GM21528 (cell line): ENCODE results near the gene JAM3.

Experiments used
- ATAC-seq: cut with Tn5 transposase; IDR thresholded peaks from one replicate; pipeline ENCODE4 v1.9.1; 2021; ENCODE audit warnings: mild to moderate bottlenecking, moderate library complexity; ENCODE audit not compliant: unreplicated experiment, low FRiP score

Gene JAM3

DNA sequence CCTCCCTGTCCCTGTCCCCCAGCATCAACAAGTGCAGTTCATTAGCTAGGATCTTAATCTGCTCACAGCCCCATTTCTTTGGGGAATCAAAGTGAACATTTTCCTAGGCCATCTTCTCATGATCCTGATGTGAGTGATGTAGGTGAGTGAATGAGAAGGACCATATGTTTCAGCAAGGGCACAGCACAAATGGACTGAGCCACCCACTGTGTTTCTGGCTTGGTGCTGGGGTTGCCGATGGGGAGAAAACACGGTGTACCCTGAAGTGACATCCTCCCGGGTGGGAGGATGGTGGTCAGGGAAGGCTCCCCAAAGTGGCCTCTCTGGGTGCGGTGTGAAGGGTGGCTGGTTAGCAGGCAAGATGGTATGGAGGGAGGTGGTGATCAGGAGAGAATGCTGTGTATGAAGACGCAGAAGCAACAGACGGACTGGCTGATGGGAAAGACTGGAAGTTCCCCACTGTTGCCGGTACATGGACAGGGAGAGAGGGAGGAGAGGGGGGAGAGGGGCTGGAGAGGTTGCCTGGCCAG lies 72.2 kb downstream of the JAM3 start:
- ATAC-seq = no peak

DNA sequence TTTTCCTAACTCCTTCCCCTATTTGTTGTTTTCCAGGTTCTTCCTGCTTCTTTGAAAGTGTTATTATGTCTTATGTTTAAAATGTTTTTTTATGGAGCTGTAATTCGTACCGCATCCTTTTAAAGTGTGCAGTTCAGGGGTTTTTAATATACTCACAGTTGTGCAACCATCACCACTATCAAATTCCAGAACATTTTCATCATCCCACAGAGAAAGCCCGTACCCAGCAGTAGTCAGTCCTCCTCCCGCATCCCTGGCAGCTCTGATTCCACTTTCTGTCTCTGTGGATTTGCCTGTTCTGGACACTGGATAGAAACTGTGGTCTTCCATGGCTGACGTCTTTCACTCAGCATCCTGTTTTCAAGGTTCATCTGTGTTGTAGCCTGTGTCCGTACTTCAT lies 73.7 kb downstream of the JAM3 start:
- no peak for ATAC-seq

DNA sequence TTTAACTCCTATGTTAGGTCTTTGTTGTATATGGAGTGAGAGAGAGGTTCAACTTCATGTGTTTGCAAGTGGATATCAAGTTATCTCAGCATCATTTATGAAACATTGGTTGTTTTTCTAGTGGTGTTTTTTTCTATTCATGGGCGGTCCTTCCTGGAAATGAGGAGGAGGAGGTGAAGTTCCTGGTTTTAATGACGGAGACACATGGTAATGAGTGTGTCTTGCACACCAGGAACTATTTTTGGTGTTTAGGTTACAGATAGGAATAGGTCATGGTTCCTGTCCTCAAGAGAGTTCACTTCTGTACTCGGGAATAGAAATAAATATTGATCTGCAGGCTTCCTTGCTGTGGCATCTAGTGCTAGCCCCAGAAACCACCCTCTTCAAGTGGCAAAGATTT lies 74.9 kb downstream of the JAM3 start:
- no peak for ATAC-seq

DNA sequence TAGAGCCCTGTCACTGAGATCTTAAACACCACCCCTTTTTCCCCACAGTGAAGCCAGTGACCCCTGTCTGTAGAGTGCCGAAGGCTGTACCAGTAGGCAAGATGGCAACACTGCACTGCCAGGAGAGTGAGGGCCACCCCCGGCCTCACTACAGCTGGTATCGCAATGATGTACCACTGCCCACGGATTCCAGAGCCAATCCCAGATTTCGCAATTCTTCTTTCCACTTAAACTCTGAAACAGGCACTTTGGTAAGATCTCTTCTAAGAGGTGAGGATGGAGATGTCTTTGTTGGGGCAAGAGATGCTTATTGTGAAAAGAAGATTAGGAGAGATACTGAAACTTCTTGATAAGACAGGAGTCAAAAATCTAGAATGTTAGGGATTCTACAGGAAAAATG lies 75.9 kb downstream of the JAM3 start:
- no peak for ATAC-seq

DNA sequence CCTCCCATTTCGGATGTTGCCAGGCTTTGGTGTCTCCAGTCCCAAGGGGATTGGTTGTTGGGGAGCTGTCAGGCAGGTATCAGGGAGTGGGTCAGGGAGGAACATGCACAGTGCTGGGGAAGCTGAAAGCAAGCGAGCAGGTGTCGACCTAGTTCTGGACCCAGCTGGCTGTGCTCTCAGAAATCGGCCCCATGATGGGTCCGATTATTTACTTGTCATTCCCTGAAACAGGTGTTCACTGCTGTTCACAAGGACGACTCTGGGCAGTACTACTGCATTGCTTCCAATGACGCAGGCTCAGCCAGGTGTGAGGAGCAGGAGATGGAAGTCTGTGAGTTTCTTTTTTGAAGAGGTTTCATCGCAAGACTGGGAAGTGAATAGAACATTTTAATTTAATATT lies 76.8 kb downstream of the JAM3 start:
- ATAC-seq = no peak

DNA sequence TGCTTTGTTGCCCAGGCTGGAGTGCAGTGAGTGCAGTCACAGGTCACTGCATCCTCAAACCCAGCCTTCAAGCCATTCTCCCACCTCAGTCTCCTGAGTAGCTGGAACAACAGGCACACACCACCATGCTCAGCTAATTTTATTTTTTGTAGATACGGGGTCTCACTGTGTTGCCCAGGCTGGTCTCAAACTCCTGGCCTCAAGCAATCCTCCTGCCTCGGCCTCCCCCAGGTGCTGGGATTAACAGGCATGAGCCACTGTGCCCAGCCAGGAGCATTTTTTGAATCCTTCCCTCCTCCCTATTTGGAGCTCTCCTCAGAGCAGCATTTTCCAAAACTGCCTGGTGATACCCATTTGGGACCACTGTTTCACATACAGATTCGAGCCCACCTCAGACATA lies 77.7 kb downstream of the JAM3 start:
- no peak for ATAC-seq

DNA sequence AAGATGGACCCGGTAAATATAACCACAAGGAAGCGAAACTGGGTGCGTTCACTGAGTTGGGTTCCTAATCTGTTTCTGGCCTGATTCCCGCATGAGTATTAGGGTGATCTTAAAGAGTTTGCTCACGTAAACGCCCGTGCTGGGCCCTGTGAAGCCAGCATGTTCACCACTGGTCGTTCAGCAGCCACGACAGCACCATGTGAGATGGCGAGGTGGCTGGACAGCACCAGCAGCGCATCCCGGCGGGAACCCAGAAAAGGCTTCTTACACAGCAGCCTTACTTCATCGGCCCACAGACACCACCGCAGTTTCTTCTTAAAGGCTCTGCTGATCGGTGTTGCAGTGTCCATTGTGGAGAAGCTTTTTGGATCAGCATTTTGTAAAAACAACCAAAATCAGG lies 80.5 kb downstream of the JAM3 start:
- ATAC-seq = no peak

DNA sequence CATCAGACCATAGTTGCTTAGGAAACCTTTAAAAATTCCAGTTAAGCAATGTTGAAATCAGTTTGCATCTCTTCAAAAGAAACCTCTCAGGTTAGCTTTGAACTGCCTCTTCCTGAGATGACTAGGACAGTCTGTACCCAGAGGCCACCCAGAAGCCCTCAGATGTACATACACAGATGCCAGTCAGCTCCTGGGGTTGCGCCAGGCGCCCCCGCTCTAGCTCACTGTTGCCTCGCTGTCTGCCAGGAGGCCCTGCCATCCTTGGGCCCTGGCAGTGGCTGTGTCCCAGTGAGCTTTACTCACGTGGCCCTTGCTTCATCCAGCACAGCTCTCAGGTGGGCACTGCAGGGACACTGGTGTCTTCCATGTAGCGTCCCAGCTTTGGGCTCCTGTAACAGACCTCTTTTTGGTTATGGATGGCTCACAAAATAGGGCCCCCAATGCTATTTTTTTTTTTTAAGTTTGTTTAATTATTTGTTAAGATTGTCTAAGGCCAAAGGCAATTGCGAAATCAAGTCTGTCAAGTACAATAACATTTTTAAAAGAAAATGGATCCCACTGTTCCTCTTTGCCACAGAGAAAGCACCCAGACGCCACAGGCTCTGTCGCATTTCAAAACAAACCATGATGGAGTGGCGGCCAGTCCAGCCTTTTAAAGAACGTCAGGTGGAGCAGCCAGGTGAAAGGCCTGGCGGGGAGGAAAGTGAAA lies 81.5 kb downstream of the JAM3 start:
- ATAC-seq = no peak

DNA sequence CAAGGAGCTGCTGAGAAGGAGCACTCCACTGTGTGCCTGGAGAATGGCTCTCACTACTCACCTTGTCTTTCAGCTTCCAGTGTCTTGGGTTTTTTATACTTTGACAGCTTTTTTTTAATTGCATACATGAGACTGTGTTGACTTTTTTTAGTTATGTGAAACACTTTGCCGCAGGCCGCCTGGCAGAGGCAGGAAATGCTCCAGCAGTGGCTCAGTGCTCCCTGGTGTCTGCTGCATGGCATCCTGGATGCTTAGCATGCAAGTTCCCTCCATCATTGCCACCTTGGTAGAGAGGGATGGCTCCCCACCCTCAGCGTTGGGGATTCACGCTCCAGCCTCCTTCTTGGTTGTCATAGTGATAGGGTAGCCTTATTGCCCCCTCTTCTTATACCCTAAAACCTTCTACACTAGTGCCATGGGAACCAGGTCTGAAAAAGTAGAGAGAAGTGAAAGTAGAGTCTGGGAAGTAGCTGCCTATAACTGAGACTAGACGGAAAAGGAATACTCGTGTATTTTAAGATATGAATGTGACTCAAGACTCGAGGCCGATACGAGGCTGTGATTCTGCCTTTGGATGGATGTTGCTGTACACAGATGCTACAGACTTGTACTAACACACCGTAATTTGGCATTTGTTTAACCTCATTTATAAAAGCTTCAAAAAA lies 82.3 kb downstream of the JAM3 start:
- ATAC-seq = no peak

DNA sequence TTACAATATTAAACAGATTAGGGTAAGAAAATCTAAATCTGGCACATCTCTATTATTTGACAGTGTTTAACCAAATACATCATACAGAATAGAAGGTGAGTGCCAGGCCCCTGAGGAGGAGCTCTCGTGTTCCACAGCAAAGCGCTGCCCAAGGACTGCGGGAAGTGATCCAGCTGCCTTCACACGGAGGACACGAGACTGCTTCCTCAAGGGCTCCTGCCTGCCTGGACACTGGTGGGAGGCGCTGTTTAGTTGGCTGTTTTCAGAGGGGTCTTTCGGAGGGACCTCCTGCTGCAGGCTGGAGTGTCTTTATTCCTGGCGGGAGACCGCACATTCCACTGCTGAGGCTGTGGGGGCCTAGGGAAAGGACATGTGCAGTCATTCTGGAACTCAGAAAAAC lies 83.8 kb downstream of the JAM3 start:
- ATAC-seq = no peak

DNA sequence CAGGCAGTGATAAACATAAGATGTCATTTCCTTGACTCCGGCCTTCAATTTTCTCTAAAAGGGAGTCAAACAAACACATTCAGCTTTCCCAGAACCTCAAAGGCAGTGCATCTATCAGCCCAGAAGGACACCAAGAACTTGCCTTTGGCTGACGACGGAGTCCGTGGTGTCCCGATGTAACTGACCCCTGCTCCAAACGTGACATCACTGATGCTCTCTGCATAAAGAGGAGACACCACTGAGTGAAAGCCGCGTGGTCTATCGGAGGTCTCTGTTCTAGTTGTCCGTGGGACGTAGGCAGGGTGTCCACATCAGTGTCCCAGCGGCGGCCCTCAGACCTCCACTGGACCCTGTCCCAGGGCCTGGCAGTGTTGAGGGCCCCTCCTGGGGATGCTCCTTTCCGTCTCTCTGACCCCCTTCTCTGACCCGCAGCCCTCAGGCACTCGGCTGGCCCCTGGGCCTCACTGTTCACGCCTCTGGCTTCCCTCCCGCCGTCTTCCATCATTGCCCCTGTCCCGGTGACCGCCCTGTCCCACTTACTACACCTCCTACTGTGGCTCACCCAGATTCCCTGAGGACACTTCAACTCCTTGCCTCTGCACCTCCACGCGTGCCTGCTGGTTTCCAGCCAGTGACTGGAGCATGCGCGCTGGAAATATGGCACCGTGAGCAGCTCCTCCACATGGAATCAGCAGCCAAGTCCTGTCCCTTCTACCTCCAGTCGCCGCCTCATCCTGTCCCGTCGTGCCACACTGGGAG lies 84.5 kb downstream of the JAM3 start:
- ATAC-seq = no peak

DNA sequence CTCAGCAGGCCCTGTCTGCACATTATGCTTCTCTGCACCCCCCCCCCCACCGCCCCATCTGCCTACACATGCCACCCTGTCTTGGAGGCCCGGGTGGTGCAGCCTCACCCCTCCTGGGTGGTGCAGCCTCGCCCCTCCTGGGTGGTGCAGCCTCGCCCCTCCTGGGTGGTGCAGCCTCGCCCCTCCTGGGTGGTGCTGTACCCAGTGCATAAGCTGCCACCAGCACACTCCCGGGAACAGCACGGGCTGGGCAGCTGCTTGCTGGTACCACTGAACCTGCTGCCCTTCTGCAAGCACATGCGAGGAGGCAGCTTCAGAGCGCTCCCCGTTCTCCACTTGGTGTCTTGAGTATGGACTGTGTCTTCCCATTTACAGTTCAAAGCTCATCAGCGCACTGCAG lies 85.6 kb downstream of the JAM3 start:
- no peak for ATAC-seq

DNA sequence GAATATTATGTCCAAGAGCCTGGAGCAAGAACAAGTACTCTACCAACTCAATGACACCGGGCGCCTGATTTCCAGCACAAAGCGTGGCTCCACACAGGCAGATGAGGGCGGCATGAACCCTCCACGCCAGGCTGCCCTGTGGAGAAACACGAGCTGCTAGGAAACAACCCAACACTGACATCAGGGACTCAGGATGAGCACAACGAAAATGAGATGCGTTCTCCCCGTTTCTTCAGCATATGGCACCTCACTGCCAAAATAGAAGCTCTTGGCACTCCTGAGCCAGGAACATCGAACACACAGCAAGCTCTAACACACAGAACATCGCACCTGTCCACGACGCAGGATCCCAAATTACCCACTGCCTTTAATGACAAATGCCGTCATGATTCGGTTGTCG lies 86.6 kb downstream of the JAM3 start:
- ATAC-seq = no peak

DNA sequence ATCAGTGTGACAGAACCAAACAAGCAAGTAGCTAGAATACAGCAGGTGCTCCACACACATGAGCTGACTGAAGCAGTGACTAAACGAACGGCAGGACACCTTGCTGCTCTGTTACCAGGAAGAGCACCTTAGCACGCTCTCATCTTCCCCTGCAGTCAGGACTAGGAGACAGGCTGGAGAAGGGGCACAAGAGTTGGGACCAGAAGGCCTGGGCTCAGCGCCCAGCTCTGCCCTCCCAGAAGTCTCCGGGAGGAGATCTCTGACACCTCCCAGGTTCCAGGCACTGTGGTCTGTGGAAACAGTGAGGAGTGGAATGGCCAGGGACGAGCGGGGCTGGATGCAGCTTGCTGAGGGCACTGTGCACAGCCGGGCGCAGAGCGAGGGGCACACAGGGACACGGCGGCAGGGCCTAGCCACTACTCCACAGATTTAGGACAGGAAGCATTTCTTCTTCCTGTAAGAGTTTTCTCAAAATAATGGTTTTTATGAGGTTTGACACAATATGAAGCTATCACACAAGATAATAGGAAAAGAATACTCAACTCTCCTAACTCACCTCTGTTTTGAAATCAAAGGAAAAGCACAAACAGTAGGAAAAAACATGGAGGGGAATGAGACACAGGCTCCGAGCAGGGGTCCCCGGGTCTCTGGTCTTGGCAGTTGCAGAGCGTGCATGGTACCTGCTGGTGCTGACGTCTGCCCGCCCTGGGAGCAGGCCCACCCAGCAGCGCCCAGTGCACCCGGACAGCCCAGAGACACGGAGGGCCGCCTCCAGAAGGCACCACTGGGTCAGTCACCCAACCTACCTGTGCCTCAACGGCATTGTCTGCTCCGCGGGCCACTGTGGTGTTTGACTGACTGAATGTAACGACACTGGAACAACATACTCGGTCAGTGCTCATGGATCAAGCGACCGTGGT lies 87.3 kb downstream of the JAM3 start:
- no peak for ATAC-seq

DNA sequence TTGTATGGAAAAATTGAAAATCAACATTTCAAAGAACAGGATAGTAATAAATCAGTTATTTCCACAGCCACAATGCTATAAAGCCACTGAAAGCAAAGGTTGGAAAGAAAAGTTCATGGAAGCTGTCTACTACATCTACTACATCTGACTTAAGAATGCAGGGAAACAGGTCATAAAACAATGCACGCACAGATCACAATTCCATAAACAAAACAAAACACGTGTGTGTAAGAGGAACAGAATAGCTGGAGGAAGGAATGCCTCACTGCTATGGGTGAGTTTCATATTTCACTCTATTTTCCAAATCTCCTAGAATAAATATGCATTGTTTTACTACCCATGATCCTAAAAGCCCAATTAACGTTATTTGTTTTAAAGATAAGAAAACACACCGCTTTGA lies 88.6 kb downstream of the JAM3 start:
- ATAC-seq = no peak

DNA sequence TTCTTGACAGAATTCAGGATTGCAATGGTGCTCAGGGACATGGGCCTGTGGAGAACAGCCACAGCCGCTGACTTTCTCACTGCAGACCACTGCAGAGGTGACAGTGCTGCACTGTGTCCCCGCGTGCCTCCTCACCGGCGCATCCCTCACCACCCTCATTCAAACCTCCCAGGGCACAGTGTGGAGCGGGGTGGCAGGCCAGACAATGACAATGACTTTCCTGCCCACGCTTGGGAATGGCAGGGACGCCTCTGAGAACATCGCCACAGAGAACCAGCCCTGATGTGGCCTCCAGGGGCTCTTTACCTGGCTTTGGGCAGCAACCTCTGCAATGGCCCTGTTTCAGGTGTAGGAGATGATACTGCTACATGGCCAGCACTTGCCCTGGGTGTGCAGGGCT lies 89.2 kb downstream of the JAM3 start:
- ATAC-seq = no peak

DNA sequence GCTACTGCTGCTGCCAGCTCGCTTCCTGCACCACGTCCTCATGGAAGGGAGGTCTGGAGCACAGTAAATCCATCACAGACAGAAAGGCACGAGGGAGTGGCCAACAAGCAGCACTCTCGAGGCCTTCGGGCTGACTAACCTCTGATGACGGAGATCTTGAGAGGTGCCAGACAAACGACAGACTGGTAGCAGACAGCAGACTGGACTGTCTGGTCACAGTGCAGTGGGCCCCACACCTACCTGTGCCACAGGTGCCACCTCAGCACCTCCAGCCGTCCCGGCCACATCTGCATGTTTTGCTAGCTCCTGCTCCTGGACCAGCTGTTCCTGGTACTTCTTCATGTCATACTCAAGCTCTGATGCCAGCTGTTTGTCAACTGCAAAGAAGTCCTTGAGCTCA lies 90.8 kb downstream of the JAM3 start:
- ATAC-seq = no peak

DNA sequence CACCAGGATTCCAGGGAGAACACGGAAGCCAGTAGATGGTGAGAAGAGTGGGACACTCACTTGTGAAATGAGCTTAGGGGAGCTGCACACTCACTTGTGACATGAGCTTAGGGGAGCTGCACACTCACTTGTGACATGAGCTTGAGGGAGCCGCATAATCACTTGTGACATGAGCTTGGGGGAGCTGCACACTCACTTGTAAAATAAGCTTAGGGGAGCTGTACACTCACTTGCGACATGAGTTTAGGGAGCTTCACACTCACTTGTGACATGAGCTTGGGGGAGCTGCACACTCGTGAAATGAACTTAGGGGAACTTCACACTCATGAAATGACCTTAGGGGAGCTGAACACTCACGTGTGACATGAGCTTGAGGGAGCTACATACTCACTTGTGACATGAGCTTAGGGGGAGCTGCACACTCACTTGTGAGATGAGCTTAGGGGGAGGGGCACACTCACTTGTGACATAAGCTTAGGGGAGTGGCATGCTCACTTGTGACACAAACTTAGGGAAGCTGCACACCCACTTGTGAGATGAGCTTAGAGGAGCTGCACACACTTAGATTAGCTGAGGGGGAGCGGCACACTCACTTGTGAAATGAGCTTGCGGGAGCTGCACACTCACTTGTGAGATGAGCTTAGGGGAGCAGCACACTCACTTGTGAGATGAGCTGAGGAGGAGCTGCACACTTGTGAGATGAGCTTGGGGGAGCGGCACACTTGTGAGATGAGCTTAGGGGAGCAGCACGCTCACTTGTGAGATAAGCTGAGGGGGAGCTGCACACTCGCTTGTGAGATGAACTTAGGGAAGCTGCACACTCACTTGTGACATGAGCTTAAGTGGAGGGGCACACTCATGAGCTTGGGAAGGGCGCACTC lies 95.9 kb downstream of the JAM3 start:
- no peak for ATAC-seq

DNA sequence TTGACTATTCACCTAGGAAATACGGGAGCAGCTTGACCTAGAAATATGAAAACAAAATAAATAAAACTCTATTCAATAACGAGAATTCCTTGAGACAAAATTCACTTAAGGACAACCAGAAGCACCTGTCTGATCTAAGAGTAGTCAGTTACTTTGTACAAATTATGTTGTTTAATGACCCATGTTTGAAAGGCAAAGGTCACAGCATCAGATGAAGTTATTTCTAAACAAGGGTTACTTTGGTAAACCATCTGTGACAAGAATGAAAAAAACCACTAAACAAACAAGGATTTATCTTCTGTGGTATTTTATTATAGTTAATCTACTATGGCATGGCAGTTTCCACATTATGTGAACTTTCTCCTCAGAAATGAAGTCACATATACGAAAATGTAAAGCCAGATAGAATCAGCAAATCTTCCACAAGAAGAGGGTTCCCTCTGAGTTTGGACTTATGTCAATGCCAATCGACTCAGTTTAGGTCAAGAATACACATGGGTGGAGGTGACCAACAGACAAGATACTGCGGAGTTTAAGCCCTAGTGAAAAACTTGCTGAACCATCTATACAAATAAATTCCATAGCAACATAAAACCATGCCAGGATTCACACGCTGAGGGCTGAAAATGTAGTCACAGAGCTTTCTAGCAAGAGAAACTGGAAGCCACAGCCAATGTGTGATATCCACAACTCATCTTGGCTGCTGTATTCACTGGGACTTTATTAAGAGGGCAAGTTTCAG lies 101.5 kb downstream of the JAM3 start:
- no peak for ATAC-seq
